Loucy (cell line): ENCODE measurements around the gene ADGRD2.

ENCODE experiments used
- H2AFZ ChIP-seq: fragments of 200-600 bp; sonication (generic); 2 replicates; pipeline ENCODE4 v1.6.0; 2016; ENCODE audit warnings: antibody characterized with exemption, mild to moderate bottlenecking, low read length, moderate library complexity
- H3F3A ChIP-seq: fragments of 200-600 bp; 2 replicates; pipeline ENCODE4 v1.6.0; 2016; ENCODE audit warnings: antibody characterized with exemption, low read depth, mild to moderate bottlenecking
- H3K27me3 ChIP-seq: fragments of 200-600 bp; sonication (generic); 2 replicates; pipeline ENCODE4 v1.6.1; 2014; ENCODE audit warnings: low read length, mild to moderate bottlenecking; ENCODE audit not compliant: insufficient read depth, poor library complexity, severe bottlenecking
- H3K36me3 ChIP-seq: fragments of 200-600 bp; sonication (generic); 2 replicates; pipeline ENCODE4 v1.6.1; 2016; ENCODE audit warnings: low read length; ENCODE audit not compliant: insufficient read depth
- H3K4me1 ChIP-seq: fragments of 200-600 bp; sonication (generic); 2 replicates; pipeline ENCODE4 v1.5.1; 2014; ENCODE audit warnings: low read length, mild to moderate bottlenecking; ENCODE audit not compliant: insufficient read depth, poor library complexity, severe bottlenecking
- H3K4me2 ChIP-seq: fragments of 200-600 bp; sonication (generic); 2 replicates; pipeline ENCODE4 v1.6.0; 2014; ENCODE audit warnings: antibody characterized with exemption, low read length, low read depth, mild to moderate bottlenecking; ENCODE audit not compliant: poor library complexity, severe bottlenecking
- H3K4me3 ChIP-seq: fragments of 200-600 bp; sonication (generic); 2 replicates; pipeline ENCODE4 v1.5.1; 2014; ENCODE audit warnings: low read length, mild to moderate bottlenecking, mixed read lengths; ENCODE audit not compliant: poor library complexity, severe bottlenecking
- H3K79me2 ChIP-seq: fragments of 200-600 bp; sonication (generic); 2 replicates; pipeline ENCODE4 v1.6.1; 2014; ENCODE audit warnings: low read length; ENCODE audit not compliant: insufficient read depth
- H3K9ac ChIP-seq: fragments of 200-600 bp; sonication (generic); 2 replicates; pipeline ENCODE4 v1.6.0; 2014; ENCODE audit warnings: mild to moderate bottlenecking, low read depth, low read length, moderate library complexity; ENCODE audit not compliant: poor library complexity, severe bottlenecking
- H3K9me2 ChIP-seq: fragments of 200-600 bp; sonication (generic); replicated peaks from 2 replicates; pipeline ENCODE4 v1.6.1; 2016; ENCODE audit warnings: low read depth, low read length, mixed read lengths
- H3K9me3 ChIP-seq: fragments of 200-600 bp; sonication (generic); 2 replicates; pipeline ENCODE4 v1.6.1; 2014; ENCODE audit warnings: mild to moderate bottlenecking, antibody characterized with exemption, low read length, low read depth; ENCODE audit not compliant: insufficient read depth
- H4K20me1 ChIP-seq: fragments of 200-600 bp; sonication (generic); 2 replicates; pipeline ENCODE4 v1.6.0; 2014; ENCODE audit warnings: antibody characterized with exemption, low read length, mild to moderate bottlenecking; ENCODE audit not compliant: insufficient read depth, poor library complexity, severe bottlenecking
- EZH2phosphoT487 ChIP-seq: fragments of 200-600 bp; IDR thresholded peaks from 2 replicates; pipeline ENCODE4 v1.6.1; 2018; ENCODE audit warnings: antibody characterized with exemption, mild to moderate bottlenecking, moderate library complexity, borderline replicate concordance
- TF ChIP-seq, protein P1 (sequence below): fragments of 200-600 bp; sonication (generic); conservative IDR thresholded peaks from 2 replicates; pipeline ENCODE4 v1.5.1; 2014; ENCODE audit warnings: mild to moderate bottlenecking, antibody characterized with exemption, low read length

ADGRD2 gene

DNA sequence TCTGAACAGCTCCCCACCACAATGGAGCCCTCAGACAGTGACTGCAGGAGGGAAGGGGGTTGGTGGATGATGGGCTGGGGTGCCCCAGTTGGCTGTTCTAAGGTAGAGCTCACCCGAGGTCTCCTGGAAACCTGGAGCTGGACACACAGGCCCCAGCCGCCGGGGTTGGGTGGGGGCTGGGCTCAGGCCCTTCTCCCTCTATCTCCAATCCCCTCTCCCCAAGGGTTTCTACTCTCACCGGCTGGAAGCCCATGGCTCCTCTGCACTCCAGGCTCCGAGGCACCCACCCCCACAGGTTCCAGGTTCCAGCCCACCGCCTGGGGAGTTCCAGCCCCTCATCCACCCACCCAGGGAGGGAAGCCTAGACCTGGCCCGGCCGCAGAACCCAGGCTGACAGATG is 56.2 kb downstream of the ADGRD2 start:
- Histone ChIP-seq H3K4me1 (no peaks in the 10 kb centered on the region), H3K36me3 (no peaks in the 10 kb centered on the region), H3K9me2 (no peaks in the 10 kb centered on the region), H3K9ac (no peak overlapping the region), H3K4me3 (no peak overlapping the region), H4K20me1 (no peaks in the 10 kb centered on the region), H3K4me2 (no peak overlapping the region), H3K9me3 (no peaks in the 10 kb centered on the region), H2AFZ (no peak overlapping the region), H3F3A (no peaks in the 10 kb centered on the region), H3K27me3 (no peaks in the 10 kb centered on the region), H3K79me2 (no peaks in the 10 kb centered on the region)
- TF ChIP-seq, protein P1, sequence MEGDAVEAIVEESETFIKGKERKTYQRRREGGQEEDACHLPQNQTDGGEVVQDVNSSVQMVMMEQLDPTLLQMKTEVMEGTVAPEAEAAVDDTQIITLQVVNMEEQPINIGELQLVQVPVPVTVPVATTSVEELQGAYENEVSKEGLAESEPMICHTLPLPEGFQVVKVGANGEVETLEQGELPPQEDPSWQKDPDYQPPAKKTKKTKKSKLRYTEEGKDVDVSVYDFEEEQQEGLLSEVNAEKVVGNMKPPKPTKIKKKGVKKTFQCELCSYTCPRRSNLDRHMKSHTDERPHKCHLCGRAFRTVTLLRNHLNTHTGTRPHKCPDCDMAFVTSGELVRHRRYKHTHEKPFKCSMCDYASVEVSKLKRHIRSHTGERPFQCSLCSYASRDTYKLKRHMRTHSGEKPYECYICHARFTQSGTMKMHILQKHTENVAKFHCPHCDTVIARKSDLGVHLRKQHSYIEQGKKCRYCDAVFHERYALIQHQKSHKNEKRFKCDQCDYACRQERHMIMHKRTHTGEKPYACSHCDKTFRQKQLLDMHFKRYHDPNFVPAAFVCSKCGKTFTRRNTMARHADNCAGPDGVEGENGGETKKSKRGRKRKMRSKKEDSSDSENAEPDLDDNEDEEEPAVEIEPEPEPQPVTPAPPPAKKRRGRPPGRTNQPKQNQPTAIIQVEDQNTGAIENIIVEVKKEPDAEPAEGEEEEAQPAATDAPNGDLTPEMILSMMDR, result no peak
- no peak for TF ChIP-seq EZH2phosphoT487

DNA sequence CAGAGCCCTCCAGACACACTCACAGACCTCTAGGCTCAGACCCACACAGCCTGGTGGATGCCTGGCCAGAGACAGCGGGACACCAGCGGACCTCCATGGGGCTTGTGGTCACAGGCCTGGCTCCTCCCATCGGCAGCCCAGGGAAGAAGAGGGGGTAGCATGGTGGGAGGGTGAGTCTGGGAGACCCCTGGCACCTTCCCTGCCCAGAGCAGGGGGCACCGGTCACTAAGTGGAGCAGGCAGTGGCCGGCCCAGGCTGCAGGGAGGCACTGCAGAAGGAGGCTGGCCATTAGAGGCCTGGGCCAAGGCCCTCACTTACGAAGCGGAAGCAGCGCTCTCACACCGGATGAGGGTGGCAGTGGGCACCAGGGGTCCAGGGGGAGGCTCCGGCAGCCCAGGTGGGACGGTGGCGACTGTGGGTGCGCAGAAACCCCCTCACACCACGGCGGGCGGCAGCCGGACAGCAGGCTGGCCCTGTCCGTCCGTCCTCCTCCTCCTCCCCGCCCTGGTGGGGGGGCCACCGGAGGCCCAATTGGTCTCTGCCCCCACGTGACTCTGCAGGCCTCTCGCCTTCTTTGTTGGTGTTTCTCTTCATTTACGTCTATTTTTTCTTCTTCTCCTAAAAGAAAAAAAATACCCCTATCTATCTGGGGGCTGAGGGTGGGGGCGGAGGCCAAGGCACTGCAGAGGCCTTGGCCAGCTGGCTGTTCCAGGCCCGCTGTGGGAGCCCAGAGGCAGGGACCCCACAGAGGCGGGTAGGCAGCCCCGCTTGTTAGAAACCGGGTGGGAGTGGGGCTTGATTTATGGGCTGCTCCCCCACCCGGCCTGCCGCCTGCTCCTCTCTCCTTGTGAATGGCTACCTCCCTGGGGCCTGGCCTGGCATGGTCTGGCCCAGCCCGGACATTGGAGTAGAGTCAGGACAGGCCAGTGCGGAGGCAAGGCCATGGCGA is 57.0 kb downstream of the ADGRD2 start, which contains the start of gene NR5A1:
TSS of gene NR5A1 (minus strand) at position 469 of the 949 bp plus-strand sequence. CDS start 4,004 bp downstream, outside the sequence.
- Histone ChIP-seq H4K20me1 (no peaks in the 10 kb centered on the region), H2AFZ (no peak within 1 kb of the TSS), H3F3A (no peaks in the 10 kb centered on the region), H3K9me3 (no peaks in the 10 kb centered on the region), H3K9me2 (no peaks in the 10 kb centered on the region), H3K4me3 (no peak within 1 kb of the TSS), H3K79me2 (no peaks in the 10 kb centered on the region), H3K4me1 (no peaks in the 10 kb centered on the region), H3K27me3 (no peaks in the 10 kb centered on the region), H3K4me2 (no peak within 1 kb of the TSS), H3K9ac (no peak within 1 kb of the TSS), H3K36me3 (no peaks in the 10 kb centered on the region)
- TF ChIP-seq, protein P1, result no peak
- TF ChIP-seq EZH2phosphoT487, result no peak

DNA sequence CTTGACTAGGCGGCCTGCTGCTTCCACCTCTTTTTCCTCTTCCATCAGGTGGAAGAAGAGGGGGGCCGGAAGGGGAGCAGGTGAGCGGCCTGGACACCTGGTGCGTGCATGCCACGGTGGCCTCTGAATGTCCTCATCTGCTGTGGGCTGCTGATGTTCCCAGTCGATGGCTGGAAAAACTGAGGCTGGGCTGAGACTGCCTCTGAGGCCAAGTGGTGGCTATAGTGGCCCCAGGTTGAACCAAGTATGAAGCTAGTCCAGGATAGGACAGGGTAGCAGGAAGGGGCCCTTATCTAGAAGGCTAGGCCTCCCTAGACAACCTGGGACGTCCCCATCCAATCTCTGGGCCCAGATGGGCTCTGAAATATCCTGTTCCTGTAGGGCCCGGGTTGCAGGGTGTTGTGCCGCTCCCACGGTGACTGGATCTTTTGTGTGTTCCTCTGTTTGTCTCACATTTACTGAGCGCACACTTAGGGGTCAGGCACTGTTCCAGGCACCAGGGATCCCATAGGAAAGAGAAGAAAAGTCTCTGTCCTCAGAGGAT is 57.7 kb downstream of the ADGRD2 start:
- Histone ChIP-seq H3K36me3 (no peaks in the 10 kb centered on the region), H2AFZ (no peak overlapping the region), H3K79me2 (no peaks in the 10 kb centered on the region), H3K9ac (no peak overlapping the region), H4K20me1 (no peaks in the 10 kb centered on the region), H3K4me3 (no peak overlapping the region), H3K27me3 (no peaks in the 10 kb centered on the region), H3K4me2 (no peak overlapping the region), H3K4me1 (no peaks in the 10 kb centered on the region), H3K9me2 (no peaks in the 10 kb centered on the region), H3F3A (no peaks in the 10 kb centered on the region), H3K9me3 (no peaks in the 10 kb centered on the region)
- TF ChIP-seq EZH2phosphoT487, result no peak
- TF ChIP-seq, protein P1, result no peak
